ENCODE data around the gene ID4. TPM values are rescaled to one million over a fixed set of nuclear protein-coding genes. Genes with fewer than 3 reads are reported as not detected.

ID4 gene
- total and polyA plus RNA-seq, 2 of the 8 experiments (the other 6 are each of a cell fraction or from before 2014, with no cell fraction given) = 2.0 to 8.3 TPM

GRCh38 chr6:19824058-19824807 is 12.9 kb upstream of the ID4 start (continued):
- TF ChIP-seq EZH2 (IDR thresholded peaks at IDR 0.05; ENCODE audit: low read depth, low read length, severe bottlenecking) (no peak), RBBP5 (IDR thresholded peaks at IDR 0.05; ENCODE audit: borderline replicate concordance, low read depth, low read length) (no peak), USF2 (IDR thresholded peaks at IDR 0.05; ENCODE audit: low read length) (no peak), SAP30 (IDR thresholded peaks at IDR 0.05; ENCODE audit: insufficient read depth, insufficient replicate concordance, low read length) (no peak), SIRT6 (IDR thresholded peaks at IDR 0.05; ENCODE audit: low read length) (no peak), EP300 (IDR thresholded peaks at IDR 0.05; ENCODE audit: borderline replicate concordance in 1 of 2, low read depth in 2 of 2, low read length in 2 of 2) (no peak)

Measured in H1 (cell line).